ENCODE measurements around the gene C3orf20.
"Not testable (repeated sequence)": the region's sequence is repeated elsewhere in the genome, so short reads cannot be mapped to it uniquely, and the experiment has no call there.

Gene C3orf20

GRCh38 chr3:14699643-14700042, 24.7 kb downstream of the C3orf20 start:
- no peak for DNase-seq (ENCODE audit: low read depth, low spot score)

- no peak for DNase-seq (ENCODE audit: low read depth, low spot score)
Observed at GRCh38 chr3:14700891-14701290, 25.9 kb downstream of the C3orf20 start.

DNA sequence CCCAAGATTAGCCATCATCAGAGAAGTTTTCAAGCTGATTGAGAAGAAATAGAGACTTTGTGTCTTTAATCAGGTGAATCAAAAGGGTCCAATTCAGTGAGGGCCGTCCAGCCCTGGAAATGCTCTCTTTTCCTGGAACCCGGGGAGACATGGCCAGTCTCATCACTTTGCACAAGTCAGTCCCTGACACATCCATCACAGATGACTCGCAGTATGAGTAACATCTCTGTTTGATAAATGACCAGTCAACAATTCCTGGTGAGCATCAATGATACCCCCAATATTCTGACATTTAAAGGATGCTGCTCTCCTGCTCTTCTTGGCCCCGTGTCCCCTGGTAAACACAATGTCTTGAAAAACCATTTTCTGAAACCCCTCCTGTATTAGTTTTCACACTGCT, 26.7 kb downstream of the C3orf20 start:
- DNase-seq (ENCODE audit: low read depth, low spot score), result no peak

DNA sequence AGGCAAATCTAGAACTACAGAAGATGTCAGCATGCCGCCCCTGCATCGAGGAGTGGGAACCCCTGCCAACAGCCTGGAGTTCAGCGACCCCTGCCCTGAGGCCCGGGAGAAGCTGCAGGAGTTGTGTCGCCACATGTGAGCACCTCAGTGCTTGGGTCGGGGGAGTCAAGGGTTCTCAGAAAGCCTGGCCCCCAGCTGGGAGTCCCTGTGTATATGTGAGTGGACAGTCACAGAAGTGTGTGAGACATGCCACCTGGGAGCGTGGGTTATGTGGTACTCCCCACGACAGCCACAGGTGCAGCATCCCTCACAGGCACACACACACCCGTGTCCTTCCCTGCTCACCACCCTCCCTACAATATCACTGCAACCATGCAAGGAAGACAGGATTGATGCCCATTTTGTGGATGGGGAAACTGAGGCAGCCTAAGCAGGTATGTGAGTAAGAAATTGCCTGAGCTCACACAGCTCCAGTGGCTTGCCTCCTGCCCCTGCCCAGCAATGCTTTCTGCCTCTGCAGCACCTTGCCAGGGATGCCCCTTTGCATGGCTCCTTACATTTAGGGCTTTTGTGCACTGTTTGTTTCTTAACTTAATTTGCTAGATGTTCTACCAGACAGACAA, 28.3 kb downstream of the C3orf20 start:
- no peak for DNase-seq (ENCODE audit: low read depth, low spot score)

DNA sequence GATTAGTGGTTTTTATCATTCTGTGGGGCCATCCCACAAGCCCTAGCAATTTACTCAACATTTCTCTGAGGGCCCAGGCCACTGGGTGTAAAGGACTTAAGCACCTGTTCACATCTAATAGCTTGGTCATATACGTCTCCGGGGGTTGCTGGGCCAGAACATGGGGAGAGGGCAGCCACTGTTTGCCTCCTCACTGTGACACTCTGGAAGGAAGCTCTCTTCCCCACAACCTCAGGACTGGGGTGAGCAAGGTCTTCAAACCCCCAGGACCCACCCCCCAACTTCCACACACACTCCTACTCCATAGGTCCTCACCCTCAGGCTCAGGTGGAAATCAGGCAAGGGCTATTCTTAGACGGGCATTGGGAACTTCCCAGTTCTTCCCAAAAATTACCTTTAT, 28.9 kb downstream of the C3orf20 start:
- no peak for DNase-seq (ENCODE audit: low read depth, low spot score)

DNA sequence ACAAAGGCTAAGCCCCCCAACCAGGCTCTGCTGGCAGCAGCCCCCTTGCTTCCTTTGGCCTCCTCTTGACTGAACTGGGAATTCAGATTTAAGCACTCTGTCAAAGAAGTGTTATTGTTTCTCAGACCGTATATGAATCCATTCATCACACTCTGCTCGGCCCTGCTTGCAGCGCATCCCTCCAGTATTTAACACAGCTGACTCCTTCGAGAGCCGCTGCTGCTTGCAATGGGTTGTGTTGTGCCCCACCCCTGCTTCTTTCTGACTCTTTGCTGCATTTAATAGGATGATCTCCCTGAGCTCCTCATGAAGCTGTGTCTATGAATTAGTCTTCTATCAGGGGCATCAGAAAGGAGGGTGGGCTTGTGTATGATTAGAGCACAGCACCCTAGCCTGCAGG, 31.2 kb downstream of the C3orf20 start:
- DNase-seq (ENCODE audit: low read depth, low spot score), result no peak

DNA sequence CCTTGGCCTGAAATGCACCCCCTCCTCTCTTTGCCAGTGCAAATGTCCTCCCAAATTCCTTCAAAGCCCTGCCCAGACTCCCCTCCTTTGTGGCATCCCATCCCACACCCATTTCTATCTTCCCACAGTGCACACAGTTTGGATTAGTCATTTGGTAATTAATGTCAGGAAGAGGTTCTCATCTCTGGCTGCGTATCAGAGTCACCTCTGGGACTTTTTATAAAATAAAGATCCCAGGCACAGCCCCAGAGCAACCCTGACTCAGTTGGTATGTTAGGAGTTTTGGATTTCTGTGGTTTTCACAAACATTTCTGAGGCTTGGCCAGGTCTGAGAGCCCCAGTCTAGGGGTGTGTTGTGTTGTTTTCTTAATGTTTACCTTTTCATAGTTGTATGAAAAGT, 41.6 kb downstream of the C3orf20 start:
- no peak for DNase-seq (ENCODE audit: low read depth, low spot score)

DNA sequence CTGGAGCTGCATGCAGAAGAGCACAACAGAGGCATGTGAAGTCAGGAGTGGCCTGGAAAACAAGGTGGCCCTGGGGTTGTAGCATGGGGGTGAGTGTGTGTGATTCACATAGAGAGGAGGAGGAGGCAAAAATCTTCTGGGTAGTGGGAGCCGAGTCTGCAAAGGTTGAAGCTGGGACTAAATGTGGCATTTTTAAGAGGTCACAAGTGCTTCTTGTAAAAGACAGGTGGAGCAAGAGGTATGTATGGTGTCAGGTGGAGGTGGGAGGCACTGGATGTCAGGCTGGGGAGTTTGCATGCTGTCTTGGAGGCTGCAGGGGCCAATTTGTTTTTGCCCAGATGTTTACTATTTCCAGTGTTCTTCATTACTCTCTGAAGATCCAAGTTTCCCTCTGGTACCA, 42.4 kb downstream of the C3orf20 start:
- no peak for DNase-seq (ENCODE audit: low read depth, low spot score)

DNA sequence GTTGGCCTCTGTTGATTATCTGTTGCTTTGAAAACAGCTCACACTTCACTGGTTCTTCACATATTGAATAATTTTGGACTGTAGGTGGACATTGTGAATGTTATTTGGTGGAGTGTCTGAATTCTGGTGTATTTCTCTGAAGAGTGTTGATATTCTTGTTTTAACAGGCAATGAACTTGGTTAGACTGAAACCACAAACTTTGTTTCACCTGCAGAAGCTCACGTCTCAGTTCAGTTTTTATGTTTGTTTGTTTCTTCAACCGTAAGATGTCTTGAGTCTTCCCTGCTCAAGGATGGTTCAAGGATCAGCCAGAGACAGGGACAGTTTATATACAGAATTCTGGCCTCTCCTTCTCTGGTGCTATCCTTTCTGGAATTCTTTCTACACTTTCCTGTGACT, 43.6 kb downstream of the C3orf20 start:
- DNase-seq (ENCODE audit: low read depth, low spot score), result no peak

GRCh38 chr3:14719006-14719405, 44.1 kb downstream of the C3orf20 start:
- DNase-seq (ENCODE audit: low read depth, low spot score), result no peak

DNA sequence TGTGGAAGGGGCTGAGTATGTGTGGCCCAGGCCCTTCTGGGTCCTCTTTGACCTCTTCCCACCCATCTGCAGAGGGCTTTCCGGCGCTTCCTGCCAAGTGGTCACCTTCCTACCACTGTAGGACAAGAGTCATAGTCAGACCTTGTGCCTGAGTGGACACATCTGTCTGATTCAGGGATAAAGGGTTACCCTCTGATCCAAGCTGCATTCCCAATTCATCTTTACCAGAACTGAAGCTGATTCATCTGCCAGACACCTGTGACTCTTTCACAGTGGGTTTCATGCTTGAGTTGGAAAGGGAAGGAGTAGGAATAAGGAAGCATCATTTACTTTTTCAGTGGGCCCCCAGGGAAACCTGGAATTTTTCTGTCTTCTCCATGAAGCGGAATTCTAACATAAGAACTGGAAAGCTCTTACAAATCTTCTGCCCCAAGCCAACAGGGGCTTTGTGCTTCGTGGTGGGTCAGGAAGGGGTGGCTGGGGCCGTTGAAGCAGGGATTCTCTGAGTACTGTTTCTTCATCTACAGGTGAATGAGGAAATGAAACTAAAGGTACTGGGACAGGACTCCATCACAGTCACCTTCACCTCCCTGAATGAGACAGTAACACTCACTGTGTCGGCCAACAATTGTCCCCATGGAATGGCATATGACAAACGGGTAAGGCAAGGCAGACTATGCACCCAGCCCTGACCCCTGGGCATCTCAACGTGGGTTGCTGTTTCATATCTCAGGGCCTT, 46.4 kb downstream of the C3orf20 start:
- no peak for DNase-seq (ENCODE audit: low read depth, low spot score)

DNA sequence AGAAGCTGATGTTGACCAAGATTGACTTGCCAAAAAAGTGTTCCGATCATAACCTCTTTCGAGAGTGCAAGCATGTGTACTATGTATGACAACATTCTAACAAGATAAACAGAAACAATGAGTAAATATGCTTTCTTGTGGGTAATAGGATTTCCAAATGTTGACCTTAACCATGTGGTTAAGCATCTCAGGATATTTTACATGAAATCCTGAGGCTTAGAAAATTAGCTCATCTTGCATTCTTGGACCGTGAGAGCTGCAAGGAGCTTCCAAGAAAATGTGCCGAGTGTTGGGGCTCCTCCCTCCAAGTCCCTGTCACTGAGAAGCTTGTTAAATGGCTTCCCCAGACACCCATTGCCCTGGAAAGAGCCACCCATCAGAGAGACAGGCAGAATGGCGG, 50.1 kb downstream of the C3orf20 start:
- no peak for DNase-seq (ENCODE audit: low read depth, low spot score)

- no peak for DNase-seq (ENCODE audit: low read depth, low spot score)
Observed at GRCh38 chr3:14725564-14726440, 50.9 kb downstream of the C3orf20 start.

DNA sequence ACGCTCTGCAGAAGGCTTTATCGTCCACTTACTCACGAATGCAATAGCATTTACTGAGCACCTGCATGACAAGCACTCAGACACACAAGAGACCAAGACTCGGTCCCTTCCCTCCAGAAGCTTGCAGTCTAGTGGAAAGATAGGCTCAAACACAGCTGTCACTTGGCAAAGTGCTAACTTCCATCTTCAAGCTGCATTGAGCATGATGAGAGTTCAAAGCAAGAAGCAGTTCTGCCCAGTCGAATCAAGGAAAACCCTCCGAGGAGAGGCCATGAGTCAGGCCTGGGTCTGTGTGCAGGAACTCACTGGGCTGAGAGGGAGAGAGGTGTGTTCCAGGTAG, 51.5 kb downstream of the C3orf20 start:
- DNase-seq (ENCODE audit: low read depth, low spot score), result no peak

DNA sequence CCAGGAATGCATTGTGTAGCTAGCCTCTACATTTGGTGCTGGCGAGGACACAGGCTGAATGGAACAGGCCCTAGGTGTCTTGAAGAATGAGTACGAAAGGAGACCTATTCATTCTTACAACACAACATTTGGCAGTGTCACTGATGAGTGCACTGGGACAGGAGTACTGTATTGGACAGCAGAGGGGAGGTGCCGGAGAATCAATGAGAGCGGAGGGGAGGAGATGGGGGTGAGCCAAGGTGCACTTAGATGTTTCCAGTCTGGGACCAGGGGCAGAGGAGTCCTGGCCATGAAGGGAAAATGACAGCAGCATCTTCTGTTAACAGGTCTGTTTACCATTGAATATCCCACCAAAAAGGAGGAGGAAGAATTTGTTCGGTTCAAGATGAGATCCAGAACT, 53.2 kb downstream of the C3orf20 start:
- DNase-seq (ENCODE audit: low read depth, low spot score), result no peak

- DNase-seq (ENCODE audit: low read depth, low spot score), result no peak
Observed at GRCh38 chr3:14730703-14731382, 55.9 kb downstream of the C3orf20 start.

GRCh38 chr3:14740983-14741382, 66.0 kb downstream of the C3orf20 start:
- DNase-seq (ENCODE audit: low read depth, low spot score), result no peak

DNA sequence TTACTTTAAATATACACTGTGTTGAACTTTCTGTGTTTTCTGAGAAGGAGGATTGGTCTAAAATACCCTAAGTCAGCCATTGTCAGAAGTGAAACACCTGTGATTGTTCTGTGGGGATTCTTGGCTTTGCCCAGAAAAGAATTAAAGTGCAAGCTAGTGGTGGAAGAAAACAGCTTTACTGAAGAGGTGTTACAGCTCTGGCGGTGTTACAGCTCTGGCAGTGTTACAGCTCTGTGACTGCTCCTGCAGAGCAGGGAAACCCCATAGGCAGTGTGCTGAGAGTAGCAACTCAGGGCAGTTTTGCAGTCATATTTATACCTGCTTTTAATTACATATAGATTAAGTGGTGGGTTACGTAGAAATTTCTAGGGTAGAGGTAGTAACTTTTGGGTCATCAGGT, 66.6 kb downstream of the C3orf20 start:
- DNase-seq (ENCODE audit: low read depth, low spot score), result no peak

DNA sequence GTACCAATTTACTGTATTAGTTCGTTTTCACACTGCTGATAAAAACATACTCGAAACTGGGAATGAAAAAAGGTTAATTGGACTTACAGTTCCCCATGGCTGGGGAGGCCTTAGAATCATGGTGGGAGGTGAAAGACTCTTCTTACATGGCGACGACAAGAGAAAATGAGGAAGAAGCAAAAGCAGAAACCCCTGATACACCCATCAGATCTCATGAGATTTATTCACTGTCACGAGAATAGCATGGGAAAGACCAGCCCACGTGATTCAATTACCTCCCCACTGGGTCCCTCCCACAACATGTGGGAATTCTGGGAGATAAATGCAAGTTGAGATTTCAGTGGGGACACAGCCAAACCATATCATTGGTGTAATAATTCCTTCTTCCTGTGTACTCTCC, 69.6 kb downstream of the C3orf20 start:
- no peak for DNase-seq (ENCODE audit: low read depth, low spot score)

GRCh38 chr3:14750650-14751049, 75.7 kb downstream of the C3orf20 start:
- DNase-seq (ENCODE audit: low read depth, low spot score), result no peak

GRCh38 chr3:14752979-14753378, 78.0 kb downstream of the C3orf20 start:
- not testable (repeated sequence) for DNase-seq (ENCODE audit: low read depth, low spot score)

DNA sequence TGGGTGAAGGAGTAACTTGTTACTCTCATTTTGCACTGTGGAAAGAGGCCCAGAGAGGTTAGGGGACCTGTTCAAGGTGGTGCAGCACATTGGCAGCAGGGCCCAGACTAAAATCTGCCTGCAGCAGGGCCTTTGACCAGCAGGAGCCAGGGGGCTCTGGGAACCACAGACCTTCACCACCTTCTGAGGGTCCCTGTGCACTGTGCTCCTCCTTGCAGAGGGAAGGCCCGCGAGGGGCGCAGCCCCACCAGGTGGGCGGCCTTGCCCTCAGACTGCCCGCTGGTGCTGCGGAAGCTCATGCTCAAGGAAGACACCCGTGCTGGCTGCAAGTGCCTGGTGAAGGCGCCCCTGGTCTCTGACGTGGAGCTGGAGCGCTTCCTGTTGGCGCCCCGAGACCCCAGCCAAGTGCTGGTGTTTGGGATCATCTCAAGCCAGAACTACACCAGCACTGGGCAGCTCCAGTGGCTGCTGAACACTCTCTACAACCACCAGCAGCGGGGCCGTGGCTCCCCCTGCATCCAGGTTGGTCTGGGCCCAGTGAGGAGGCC, 82.3 kb downstream of the C3orf20 start:
- no peak for DNase-seq (ENCODE audit: low read depth, low spot score)
